Calu3 (cell line): ENCODE results near the gene RCBTB2. TPM values are rescaled to one million over a fixed set of nuclear protein-coding genes. Genes with fewer than 3 reads are reported as not detected.

ENCODE experiments used
- BruUV-seq: library from RNA; stranded (reverse); fragments of 400-500 nt; replicated peaks from 2 replicates; lab custom pipeline; 2021; lab: Mats Ljungman, UMichigan
- CTCF ChIA-PET: fragments of 300-600 bp; sonication (Branson Sonifier 250); formaldehyde crosslinking; loops from one replicate; lab custom pipeline; 2022; ENCODE audit warnings: antibody characterized with exemption; lab: Charles Lee
- DNase-seq: peaks from one replicate; pipeline ENCODE4 v3.0.0; 2022
- H3K27ac Mint-ChIP-seq: one replicate; pipeline ENCODE4 v1.8.0; 2022; ENCODE audit warnings: mixed read lengths; ENCODE audit not compliant: unreplicated experiment
- H3K27me3 Mint-ChIP-seq: one replicate; pipeline ENCODE4 v1.8.0; 2022; ENCODE audit warnings: mixed read lengths; ENCODE audit not compliant: unreplicated experiment
- H3K36me3 Mint-ChIP-seq: one replicate; pipeline ENCODE4 v1.8.0; 2022; ENCODE audit warnings: mild to moderate bottlenecking, moderate library complexity, mixed read lengths; ENCODE audit not compliant: insufficient read depth, unreplicated experiment
- H3K4me1 Mint-ChIP-seq: one replicate; pipeline ENCODE4 v1.8.0; 2022; ENCODE audit warnings: mild to moderate bottlenecking, low read depth, mixed read lengths; ENCODE audit not compliant: unreplicated experiment
- H3K4me3 Mint-ChIP-seq: one replicate; pipeline ENCODE4 v1.8.0; 2022; ENCODE audit warnings: mild to moderate bottlenecking, low read depth, moderate library complexity, mixed read lengths; ENCODE audit not compliant: unreplicated experiment
- H3K9me3 Mint-ChIP-seq: one replicate; pipeline ENCODE4 v1.8.0; 2022; ENCODE audit warnings: low read depth, mixed read lengths; ENCODE audit not compliant: unreplicated experiment
- intact Hi-C: fragments of 100-400 bp; cut with micrococcal nuclease; formaldehyde crosslinking; loops from one replicate; pipeline ENCODE4 v1.10.0; 2022; ENCODE audit not compliant: unreplicated experiment
- total RNA-seq: library from RNA; stranded (reverse); gene quantifications from 2 replicates; pipeline ENCODE4 v1.2.3, GENCODE V29; 2022
- TF ChIP-seq, protein P1 (sequence below): fragments of 200-600 bp; IDR thresholded peaks from one replicate; pipeline ENCODE4 v1.8.0; 2022; ENCODE audit warnings: antibody characterized with exemption; ENCODE audit not compliant: unreplicated experiment

The RCBTB2 gene
- total RNA-seq, 1 experiment from 2014 or later, result 3.7 TPM

DNA sequence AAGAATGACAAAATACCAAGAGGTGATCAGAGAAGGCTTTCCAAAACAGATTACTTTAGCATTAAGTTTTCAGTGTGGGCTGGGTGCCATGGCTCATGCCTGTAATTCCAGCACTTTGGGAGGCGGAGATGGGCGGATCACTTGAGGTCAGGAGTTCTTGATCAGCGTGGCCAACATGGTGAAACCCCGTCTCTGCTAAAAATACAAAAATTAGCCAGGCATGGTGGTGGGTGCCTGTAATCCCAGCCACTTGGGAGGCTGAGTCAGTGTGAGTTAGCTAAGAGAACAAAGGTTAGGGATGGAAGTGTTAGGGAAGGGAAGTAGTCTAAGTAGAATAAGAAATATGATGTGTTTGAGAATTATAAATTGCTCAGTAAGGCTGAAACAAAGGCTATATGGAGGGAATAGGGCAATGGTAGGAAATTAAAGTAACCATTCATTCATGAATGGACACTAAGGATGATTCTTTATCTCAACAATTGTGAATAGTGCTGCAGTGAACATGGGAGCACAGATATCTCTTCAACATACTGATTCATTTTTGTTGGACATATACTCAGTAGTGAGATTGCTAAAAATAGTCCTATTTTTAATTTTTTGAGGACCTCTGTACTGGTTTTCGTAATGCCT lies 3.9 kb upstream of the RCBTB2 start:
- Mint-ChIP-seq H3K4me3 (no peak overlapping the region), H3K36me3 (peaks cover 20% of the 10 kb centered on the region), H3K4me1 (peaks cover under 1% of the 10 kb centered on the region), H3K27me3 (no peaks in the 10 kb centered on the region), H3K9me3 (no peaks in the 10 kb centered on the region), H3K27ac (no peak overlapping the region)
- intact Hi-C loops, result no loop called here
- DNase-seq, result no peak
- TF ChIP-seq, protein P1, sequence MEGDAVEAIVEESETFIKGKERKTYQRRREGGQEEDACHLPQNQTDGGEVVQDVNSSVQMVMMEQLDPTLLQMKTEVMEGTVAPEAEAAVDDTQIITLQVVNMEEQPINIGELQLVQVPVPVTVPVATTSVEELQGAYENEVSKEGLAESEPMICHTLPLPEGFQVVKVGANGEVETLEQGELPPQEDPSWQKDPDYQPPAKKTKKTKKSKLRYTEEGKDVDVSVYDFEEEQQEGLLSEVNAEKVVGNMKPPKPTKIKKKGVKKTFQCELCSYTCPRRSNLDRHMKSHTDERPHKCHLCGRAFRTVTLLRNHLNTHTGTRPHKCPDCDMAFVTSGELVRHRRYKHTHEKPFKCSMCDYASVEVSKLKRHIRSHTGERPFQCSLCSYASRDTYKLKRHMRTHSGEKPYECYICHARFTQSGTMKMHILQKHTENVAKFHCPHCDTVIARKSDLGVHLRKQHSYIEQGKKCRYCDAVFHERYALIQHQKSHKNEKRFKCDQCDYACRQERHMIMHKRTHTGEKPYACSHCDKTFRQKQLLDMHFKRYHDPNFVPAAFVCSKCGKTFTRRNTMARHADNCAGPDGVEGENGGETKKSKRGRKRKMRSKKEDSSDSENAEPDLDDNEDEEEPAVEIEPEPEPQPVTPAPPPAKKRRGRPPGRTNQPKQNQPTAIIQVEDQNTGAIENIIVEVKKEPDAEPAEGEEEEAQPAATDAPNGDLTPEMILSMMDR, result no peak
- no TSS peak for BruUV-seq
- CTCF ChIA-PET, result no interaction called here

DNA sequence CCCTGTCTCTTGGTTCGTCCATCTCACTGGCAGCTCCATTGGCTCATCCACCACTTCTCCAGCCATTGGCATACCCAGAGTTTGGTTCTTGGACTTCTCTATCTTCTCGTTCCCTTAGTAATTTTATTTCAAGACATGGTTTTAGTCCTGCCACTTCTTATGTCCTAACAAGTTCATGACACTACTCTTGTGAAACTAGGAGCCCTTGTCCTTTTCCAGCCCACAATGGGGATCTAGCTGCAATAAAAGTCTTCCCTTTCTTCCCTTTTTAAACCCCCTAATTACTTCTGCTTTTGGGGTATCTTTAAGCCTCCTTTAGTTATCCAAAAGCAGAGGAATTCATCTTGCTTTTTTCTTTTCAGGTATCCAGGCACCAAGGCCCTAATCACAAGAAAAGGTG lies 2.9 kb upstream of the RCBTB2 start:
- BruUV-seq, result no TSS peak
- Mint-ChIP-seq H3K27me3 (no peaks in the 10 kb centered on the region), H3K4me1 (peaks cover 10% of the 10 kb centered on the region), H3K9me3 (no peaks in the 10 kb centered on the region), H3K4me3 (no peak overlapping the region), H3K27ac (no peak overlapping the region), H3K36me3 (peaks cover 24% of the 10 kb centered on the region)
- no peak for DNase-seq
- TF ChIP-seq, protein P1, result no peak
- intact Hi-C loops, result no loop called here
- CTCF ChIA-PET, result no interaction called here

DNA sequence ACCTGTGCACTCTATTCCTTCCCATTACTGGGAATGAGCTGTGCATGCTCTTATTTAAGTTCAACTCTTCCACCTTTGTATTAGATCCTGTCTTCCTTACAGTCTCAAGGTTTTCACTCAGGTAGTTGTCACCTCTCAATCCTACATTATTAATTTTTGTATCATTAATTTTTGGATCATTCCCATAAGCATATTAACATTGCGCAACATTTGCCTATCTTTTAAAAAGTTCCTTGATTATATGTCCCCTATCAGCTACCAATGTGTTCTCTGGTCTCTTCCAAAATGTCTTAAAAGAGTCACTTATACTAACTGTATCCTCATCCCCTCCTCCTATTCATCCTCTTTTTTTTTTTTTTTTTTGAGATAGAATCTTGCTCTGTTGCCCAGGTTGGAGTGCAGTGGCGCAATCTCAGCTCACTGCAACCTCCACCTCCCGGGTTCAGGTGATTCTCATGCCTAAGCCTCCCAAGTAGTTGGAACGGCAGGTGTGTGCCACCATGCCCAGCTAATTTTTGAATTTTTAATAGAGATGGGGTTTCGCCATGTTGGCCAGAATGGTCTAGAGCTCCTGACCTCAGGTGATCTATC lies 2.1 kb upstream of the RCBTB2 start:
- intact Hi-C loops, result no loop called here

DNA sequence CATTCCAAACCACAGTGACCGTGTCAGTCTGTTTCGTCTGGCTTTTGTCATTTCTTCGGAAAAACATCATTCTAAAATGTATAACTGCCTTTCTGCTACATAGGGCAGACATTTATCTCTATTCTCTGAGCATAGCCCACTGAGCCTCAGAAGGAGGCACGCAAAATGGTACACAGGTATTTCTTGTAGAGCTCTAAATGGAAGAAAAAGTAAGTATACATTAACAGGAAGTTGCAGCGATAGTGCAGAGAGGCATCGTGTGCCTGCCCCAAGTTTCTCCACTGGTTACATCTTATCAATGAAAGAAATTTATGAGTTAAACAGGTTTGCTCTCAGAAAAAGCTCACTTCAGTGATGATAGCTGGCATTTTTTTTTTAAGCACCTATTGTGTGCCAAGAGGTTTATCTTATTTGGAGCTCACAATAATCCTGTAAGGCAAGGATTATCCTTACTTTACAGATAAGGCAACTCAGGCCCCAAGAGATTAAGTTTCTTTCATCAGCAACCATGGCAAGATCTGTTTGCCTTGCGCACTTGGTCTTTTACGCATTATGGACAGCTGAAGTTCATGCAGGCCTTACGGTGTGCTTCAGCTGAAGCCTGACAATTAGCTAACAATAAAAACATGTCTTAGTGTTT lies 1.2 kb upstream of the RCBTB2 start:
- Mint-ChIP-seq H3K36me3 (peaks cover 24% of the 10 kb centered on the region), H3K27ac (no peak overlapping the region), H3K27me3 (no peaks in the 10 kb centered on the region), H3K4me1 (peaks cover 12% of the 10 kb centered on the region), H3K9me3 (no peaks in the 10 kb centered on the region), H3K4me3 (no peak overlapping the region)
- no TSS peak for BruUV-seq
- CTCF ChIA-PET, result no interaction called here
- no peak for DNase-seq
- TF ChIP-seq, protein P1, result no peak
- intact Hi-C loops, result loop anchor here (2.0 kb wide), 1 partner anchor 55 kb away; no protein-coding TSS in a partner anchor

More for the DNA sequence above, 2.1 kb upstream of the RCBTB2 start:
- H3K27me3 Mint-ChIP-seq, result no peaks in the 10 kb centered on the region
- CTCF ChIA-PET, result no interaction called here
- no peaks in the 10 kb centered on the region for H3K9me3 Mint-ChIP-seq
- H3K27ac Mint-ChIP-seq, result no peak overlapping the region
- peaks cover 24% of the 10 kb centered on the region for H3K36me3 Mint-ChIP-seq
- peaks cover 12% of the 10 kb centered on the region for H3K4me1 Mint-ChIP-seq
- no peak overlapping the region for H3K4me3 Mint-ChIP-seq
- DNase-seq, result no peak
- BruUV-seq, result no TSS peak
- TF ChIP-seq, protein P1, result no peak
